Hindlimb muscle (tissue), 1 donor: Measurements from ENCODE around the gene MPND. TPM values are rescaled to one million over a fixed set of nuclear protein-coding genes. Genes with fewer than 3 reads are reported as not detected.

Source experiments
- DNase-seq: peaks from one replicate; pipeline ENCODE4 v3.0.0-alpha.2; 2013
- polyA plus RNA-seq: library from polyadenylated mRNA; unstranded; fragments of 120-200 nt; gene quantifications from one replicate; pipeline ENCODE4 v1.2.1, GENCODE V29; 2013; ENCODE audit not compliant: insufficient read length

The MPND gene
- polyA plus RNA-seq, 1 donor = 17.3 TPM

DNA sequence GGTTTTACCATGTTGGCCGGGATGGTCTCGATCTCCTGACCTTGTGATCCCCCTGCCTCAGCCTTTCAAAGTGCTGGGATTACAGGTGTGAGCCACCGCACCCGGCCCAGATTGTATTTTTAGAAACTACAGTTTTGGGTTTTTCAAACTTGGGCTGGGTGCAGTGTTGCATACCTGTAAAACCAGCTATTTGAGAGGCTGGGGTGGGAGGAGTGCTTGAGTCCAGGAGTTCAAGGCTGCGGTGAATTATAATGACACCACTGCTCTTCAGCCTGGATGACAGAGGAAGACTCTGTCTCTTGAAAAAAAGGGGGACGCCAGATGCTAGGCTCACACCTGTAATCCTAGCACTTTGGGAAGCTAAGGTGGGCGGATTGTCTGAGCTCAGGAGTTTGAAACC is 63.3 kb downstream of the MPND start:
- DNase-seq = no peak

GRCh38 chr19:4409123-4409933 is 66.0 kb downstream of the MPND start:
- DNase-seq = no peak

Other genes starting within 250 kb of the MPND start
- gene MAP2K2, start 219.4 kb upstream of the MPND start, polyA plus RNA-seq = 124 TPM
- not detected for gene CREB3L3, start 189.9 kb upstream of the MPND start, polyA plus RNA-seq
- 15.5 TPM for gene SIRT6, start 161.0 kb upstream of the MPND start, polyA plus RNA-seq
- gene ANKRD24, start 160.9 kb upstream of the MPND start, polyA plus RNA-seq = 1.6 TPM
- 0.72 TPM for gene EBI3, start 114.0 kb upstream of the MPND start, polyA plus RNA-seq
- gene YJU2, start 96.5 kb upstream of the MPND start, polyA plus RNA-seq = 14.9 TPM
- gene SHD, start 64.3 kb upstream of the MPND start, polyA plus RNA-seq = 174 TPM
- 0.89 TPM for gene TMIGD2, start 41.2 kb upstream of the MPND start, polyA plus RNA-seq
- gene FSD1, start 39.0 kb upstream of the MPND start, polyA plus RNA-seq = 1.2 TPM
- gene STAP2, start 4.7 kb upstream of the MPND start, polyA plus RNA-seq = 5.9 TPM
- 64.4 TPM for gene SH3GL1, start 57.0 kb downstream of the MPND start, polyA plus RNA-seq
- 10.7 TPM for gene CHAF1A, start 59.1 kb downstream of the MPND start, polyA plus RNA-seq
- gene UBXN6, start 114.2 kb downstream of the MPND start, polyA plus RNA-seq = 145 TPM
- gene HDGFL2, start 128.7 kb downstream of the MPND start, polyA plus RNA-seq = 88.0 TPM
- 8.8 TPM for gene PLIN4, start 174.9 kb downstream of the MPND start, polyA plus RNA-seq
- 4.3 TPM for gene PLIN5, start 191.7 kb downstream of the MPND start, polyA plus RNA-seq
- 0.43 TPM for gene LRG1, start 196.5 kb downstream of the MPND start, polyA plus RNA-seq
- 66.0 TPM for gene SEMA6B, start 216.1 kb downstream of the MPND start, polyA plus RNA-seq